ENCODE results near the gene RAF1. TPM values are rescaled to one million over a fixed set of nuclear protein-coding genes. Genes with fewer than 3 reads are reported as not detected.

RAF1 gene
- total and polyA plus RNA-seq, 2 of the 13 experiments (the other 11 are each of a cell fraction or from before 2014, with no cell fraction given): 72.2 to 91.4 TPM

- Histone ChIP-seq H3K27ac (ENCODE audit: extremely low read length, insufficient read depth, low read length) (no peak overlapping the region), H3K4me1 (ENCODE audit: insufficient read depth, low read length) (no peaks in the 10 kb centered on the region), H3K4me3 (replicated peaks in 1 of 3; ENCODE audit: insufficient read depth in 1 of 3, low read depth in 2 of 3, low read length in 3 of 3) (no peak overlapping the region), H3K27me3 (ENCODE audit: control insufficient read depth in 1 of 2, insufficient read depth in 2 of 2, low read length in 2 of 2) (no peaks in the 10 kb centered on the region), H3K4me2 (ENCODE audit: low read depth, low read length) (no peak overlapping the region), H2AFZ (ENCODE audit: low read length) (no peak overlapping the region), H4K20me1 (ENCODE audit: insufficient read depth, low read length) (0 out of 2 replicates have a peak, but pooled peaks cover 4% of the 10 kb centered on the region), H3K9ac (ENCODE audit: insufficient read depth, low read depth, low read length) (no peak overlapping the region), H3K36me3 (replicated peaks in 1 of 2; ENCODE audit: control insufficient read depth in 1 of 2, insufficient read depth in 2 of 2, low read length in 2 of 2) (peaks cover 43 to 81% of the 10 kb centered on the region in 2 experiments), H3K9me3 (ENCODE audit: low read length) (no peaks in the 10 kb centered on the region), H3K79me2 (ENCODE audit: insufficient read depth, low read length) (no peaks in the 10 kb centered on the region)
- ATAC-seq: no peak
- BruUV-seq (replicated peaks): no TSS peak
- in situ Hi-C loops (cut with HindIII; ENCODE audit: extremely low pct_ligation_motif_present, low pct_unique_long_range_greater_than_20kb): no loop called here
- CTCF ChIA-PET (ENCODE audit: low intra/inter-chr PET ratio, low total read pairs): no interaction called here
- FAIRE-seq: no peak
- DNase-seq (ENCODE audit: low spot score): no peak
- intact Hi-C loops (cut with micrococcal nuclease; ENCODE audit: unreplicated experiment): no loop called here
- WGBS (ENCODE audit: low lambda C conversion rate): 82% methylated on average over 7 of the region's 7 CpGs
- TF ChIP-seq ZNF557 (CRISPR knock-in tag; IDR thresholded peaks at IDR 0.05) (no peak), KLF6 (CRISPR knock-in tag; IDR thresholded peaks at IDR 0.05) (no peak), ZNF275 (CRISPR knock-in tag; IDR thresholded peaks at IDR 0.05; ENCODE audit: borderline replicate concordance) (no peak), ZNF646 (CRISPR knock-in tag; IDR thresholded peaks at IDR 0.05) (no peak), MIER3 (CRISPR knock-in tag; IDR thresholded peaks at IDR 0.05; ENCODE audit: borderline replicate concordance) (no peak), SNRNP70 (IDR thresholded peaks at IDR 0.05; ENCODE audit: low read depth, low read length) (no peak), ZNF263 (CRISPR knock-in tag; IDR thresholded peaks at IDR 0.05) (no peak)
- POLR2A ChIA-PET: no interaction called here
Measured at GRCh38 chr3:12588039-12589009, 75.6 kb downstream of the RAF1 start.
